K562 (cell line): Measurements from ENCODE around the gene BRME1. TPM values are rescaled to one million over a fixed set of nuclear protein-coding genes. Genes with fewer than 3 reads are reported as not detected.

Experiments
- ATF2 ChIP-seq: sonication (generic); formaldehyde crosslinking; IDR thresholded peaks from 2 replicates; pipeline ENCODE4 v1.8.1; 2022; ENCODE audit warnings: missing genetic modification reagents
- CGGBP1 ChIP-seq: fragments of 250-450 bp; sonication (Bioruptor Pico); IDR thresholded peaks from 2 replicates; pipeline ENCODE4 v1.9.0; 2021; ENCODE audit warnings: mild to moderate bottlenecking
- CHCHD3 ChIP-seq: fragments of 250-450 bp; sonication (Bioruptor Pico); IDR thresholded peaks from 2 replicates; pipeline ENCODE4 v2.1.2; 2022; ENCODE audit warnings: mild to moderate bottlenecking
- CHD2 ChIP-seq: IDR thresholded peaks from 2 replicates; pipeline ENCODE4 v1.6.1; 2011; ENCODE audit warnings: low read depth, low read length
- CSDE1 ChIP-seq, 2 experiments: fragments of 450-650 bp; IDR thresholded peaks; 2 replicates each; pipeline ENCODE4 v1.6.1; 2016; ENCODE audit warnings: mild to moderate bottlenecking in 1 of 2
- DIDO1 ChIP-seq: fragments of 450-650 bp; IDR thresholded peaks from 2 replicates; pipeline ENCODE4 v1.6.1; 2016; ENCODE audit warnings: low read depth, missing biosample characterization, missing genetic modification characterization
- FOXA3 ChIP-seq, 2 experiments: fragments of 450-650 bp in 1 of 2; sonication (generic) in 1 of 2; formaldehyde crosslinking; IDR thresholded peaks in 1 of 2; conservative IDR thresholded peaks in 1 of 2; 2 replicates each; pipeline versions ENCODE4 v1.4.0 to v1.8.0; 2020 to 2022; ENCODE audit warnings: mild to moderate bottlenecking in 2 of 2, missing genetic modification reagents in 1 of 2
- ID3 ChIP-seq, 2 experiments: fragments of 250-450 bp in 1 of 2; fragments of 450-650 bp in 1 of 2; sonication (Bioruptor Pico) in 1 of 2; IDR thresholded peaks; 2 replicates each; pipeline versions ENCODE4 v1.6.1 to v1.8.0; 2016 to 2021; ENCODE audit warnings: mild to moderate bottlenecking in 2 of 2, moderate library complexity in 2 of 2, missing compliant biosample characterization in 1 of 2, missing genetic modification characterization in 1 of 2
- MAZ ChIP-seq, 2 experiments: fragments of 450-650 bp in 1 of 2; sonication (generic) in 1 of 2; formaldehyde crosslinking; IDR thresholded peaks in 1 of 2; conservative IDR thresholded peaks in 1 of 2; 2 replicates each; pipeline versions ENCODE4 v1.4.0 to v1.5.0; 2020; ENCODE audit warnings: mild to moderate bottlenecking in 1 of 2, missing genetic modification reagents in 1 of 2
- MYNN ChIP-seq, 2 experiments: sonication (generic); formaldehyde crosslinking in 1 of 2; IDR thresholded peaks; 2 replicates each; pipeline versions ENCODE4 v1.5.0 to v1.6.1; 2016 to 2020; ENCODE audit warnings: antibody characterized with exemption in 1 of 2, missing genetic modification reagents in 1 of 2
- PURB ChIP-seq: sonication (generic); formaldehyde crosslinking; IDR thresholded peaks from 2 replicates; pipeline ENCODE4 v1.9.0; 2021; ENCODE audit warnings: low read depth, mild to moderate bottlenecking, missing genetic modification reagents
- RBFOX2 ChIP-seq: fragments of 200-400 bp; formaldehyde crosslinking; IDR thresholded peaks from 2 replicates; pipeline ENCODE4 v1.6.1; 2017; ENCODE audit warnings: low read depth, mild to moderate bottlenecking, low read length, moderate library complexity
- SIX5 ChIP-seq, 2 experiments: IDR thresholded peaks; 2 replicates each; pipeline ENCODE4 v1.6.1; 2011; ENCODE audit warnings: low read length in 2 of 2, borderline replicate concordance in 1 of 2, low read depth in 1 of 2, mild to moderate bottlenecking in 1 of 2, moderate library complexity in 1 of 2; ENCODE audit not compliant: insufficient read depth in 1 of 2
- SUPT5H ChIP-seq: fragments of 450-650 bp; IDR thresholded peaks from 2 replicates; pipeline ENCODE4 v1.6.1; 2016
- TBP ChIP-seq: optimal IDR thresholded peaks from 2 replicates; pipeline ENCODE3; 2011; ENCODE audit warnings: low read depth, low read length, improper control_type of control experiment
- THAP12 ChIP-seq: fragments of 250-450 bp; sonication (Bioruptor Pico); IDR thresholded peaks from 2 replicates; pipeline ENCODE4 v1.9.0; 2021; ENCODE audit warnings: mild to moderate bottlenecking, inconsistent platforms
- USF1 ChIP-seq: sonication (generic); formaldehyde crosslinking; IDR thresholded peaks from 2 replicates; pipeline ENCODE4 v1.9.0; 2022; ENCODE audit warnings: mild to moderate bottlenecking, missing genetic modification reagents
- ZNF184 ChIP-seq: sonication (generic); formaldehyde crosslinking; IDR thresholded peaks from 2 replicates; pipeline ENCODE4 v1.5.0; 2020; ENCODE audit warnings: missing genetic modification reagents
- ZNF24 ChIP-seq: fragments of 450-650 bp; IDR thresholded peaks from 2 replicates; pipeline ENCODE4 v1.6.1; 2016
- ZNF444 ChIP-seq: fragments of 250-450 bp; sonication (Bioruptor Pico); IDR thresholded peaks from 2 replicates; pipeline ENCODE4 v1.4.0; 2020; ENCODE audit warnings: mild to moderate bottlenecking, moderate library complexity
- ZNF780A ChIP-seq: fragments of 250-450 bp; sonication (Bioruptor Pico); IDR thresholded peaks from 2 replicates; pipeline ENCODE4 v1.5.0; 2021; ENCODE audit warnings: mild to moderate bottlenecking
- polyA plus RNA-seq, 8 experiments: library from polyadenylated mRNA; depleted of rRNA in 4 of 8; stranded (reverse) in 5 of 8; unstranded in 3 of 8; fragments of >200 nt; fragmentation: Nextera tagmentation in 2 of 8; fragmentation: Illumina TruSeq in 1 of 8; extraction: Ambion mirVana in 2 of 8; extraction: Trizol in 1 of 8; gene quantifications; 2 replicates each; pipeline versions ENCODE4 v1.2.1 to v1.2.3, GENCODE V29; 2011 to 2014; ENCODE audit warnings: inconsistent platforms in 1 of 8, missing spikeins in 1 of 8
- total RNA-seq, 7 experiments: library from RNA; depleted of rRNA in 6 of 7; stranded (reverse); fragments of >200 nt in 6 of 7; fragmentation: Illumina TruSeq in 2 of 7; extraction: Trizol in 2 of 7; gene quantifications; 2 replicates each; pipeline versions ENCODE4 v1.2.1 to v1.2.3, GENCODE V29; 2011 to 2021; ENCODE audit warnings: low replicate concordance in 1 of 7

BRME1 gene
- total and polyA plus RNA-seq, 9 of the 15 experiments (the other 6 are each of a cell fraction or from before 2014, with no cell fraction given): 0.75 to 6.1 (median 3.6) TPM

- TF ChIP-seq THAP12 (no peak), SIX5 (IDR thresholded peaks at IDR 0.05; ENCODE audit: borderline replicate concordance in 1 of 2, insufficient read depth in 1 of 2, low read depth in 1 of 2, low read length in 2 of 2) (no peak), ATF2 (CRISPR knock-in tag) (no peak; the same call in 1 of the 2 replicates), ZNF184 (CRISPR knock-in tag) (no peak), CHD2 (peak; percentile 7), CHCHD3 (CRISPR knock-in tag) (no peak), MAZ (CRISPR knock-in tag; conservative IDR thresholded peaks at IDR 0.05 in 1 of 2, IDR thresholded peaks at IDR 0.05 in 1 of 2) (peak; percentile 90 to 98), PURB (no peak), TBP (no peak), MYNN (IDR thresholded peaks at IDR 0.05) (peak; percentile 49; the same call in 1 of the 2 replicates), MYNN (CRISPR knock-in tag; IDR thresholded peaks at IDR 0.05) (no peak), ZNF444 (CRISPR knock-in tag) (no peak), FOXA3 (CRISPR knock-in tag; conservative IDR thresholded peaks at IDR 0.05 in 1 of 2, IDR thresholded peaks at IDR 0.05 in 1 of 2) (no peak), ID3 (CRISPR knock-in tag; IDR thresholded peaks at IDR 0.05) (no peak), ID3 (tag; IDR thresholded peaks at IDR 0.05) (no peak; the same call in 1 of the 2 replicates), CSDE1 (IDR thresholded peaks at IDR 0.05) (peak in 1 of 2 experiments; percentile 96; a peak in 2 of 4 replicates), RBFOX2 (peak; percentile 3; the same call in 1 of the 2 replicates), ZNF24 (no peak), CGGBP1 (CRISPR knock-in tag) (no peak), USF1 (peak; percentile 48; the same call in 1 of the 2 replicates), ZNF780A (CRISPR knock-in tag) (no peak), SUPT5H (no peak; the same call in 1 of the 2 replicates), DIDO1 (no peak)
These were observed 59.1 kb downstream of the BRME1 start (continued) for GRCh38 chr19:13846557-13847406.
